Mucosa of descending colon (tissue), 3 donors: ENCODE results near the gene DCTN4. TPM values are rescaled to one million over a fixed set of nuclear protein-coding genes. Genes with fewer than 3 reads are reported as not detected.

Experiments used
- ATAC-seq: fragments of 200-7000 bp; cut with Tn5 transposase; one replicate; pipeline ENCODE4 v1.9.1; 2020; ENCODE audit warnings: mild to moderate bottlenecking, moderate library complexity
- DNase-seq, 3 donors: peaks; one replicate each; pipeline ENCODE4 v3.0.0-alpha.2; 2020
- H3K36me3 ChIP-seq: fragments of 200-600 bp; one replicate; pipeline ENCODE4 v1.8.0; 2021; ENCODE audit warnings: low read depth, mild to moderate bottlenecking
- H3K4me1 ChIP-seq: fragments of 200-600 bp; one replicate; pipeline ENCODE4 v1.8.0; 2021; ENCODE audit warnings: low read depth, mild to moderate bottlenecking
- H3K4me3 ChIP-seq: fragments of 200-600 bp; one replicate; pipeline ENCODE4 v1.8.0; 2021; ENCODE audit warnings: mild to moderate bottlenecking
- H3K9me3 ChIP-seq: fragments of 200-600 bp; one replicate; pipeline ENCODE4 v1.8.0; 2021; ENCODE audit warnings: mild to moderate bottlenecking
- intact Hi-C, 2 donors: fragments of 100-400 bp; cut with DNase I in 1 of 2; cut with micrococcal nuclease in 1 of 2; formaldehyde crosslinking; loops; one replicate each; pipeline versions ENCODE4 v1.11.0 to v1.11.1; 2022; cut with DNase I, micrococcal nuclease
- total RNA-seq, 3 donors: library from RNA; stranded (reverse); fragmentation: NEBNext Ultra II Directional in 2 of 3; extraction: Animal tissue kit (Norgen Biotek cat#: 25700) in 2 of 3; gene quantifications; one replicate each; pipeline versions ENCODE4 v1.2.1 to v1.2.4, GENCODE V29; 2021 to 2023
- TF ChIP-seq, protein P1 (sequence below): fragments of 200-600 bp; IDR thresholded peaks from one replicate; pipeline ENCODE4 v1.8.0; 2022; ENCODE audit warnings: antibody characterized with exemption, mild to moderate bottlenecking
- donor health status: DM: no; HTN: no; CAD: no; lungs with moderate emphysema.
- donor health status: DM: no; HTN: no; CAD: no.
- donor health status: DM: no; HTN: yes; CAD: no.

Gene DCTN4
- total RNA-seq, 3 donors from 2014 or later, result 50.8 to 56.4 (median 52.9) TPM

DNA sequence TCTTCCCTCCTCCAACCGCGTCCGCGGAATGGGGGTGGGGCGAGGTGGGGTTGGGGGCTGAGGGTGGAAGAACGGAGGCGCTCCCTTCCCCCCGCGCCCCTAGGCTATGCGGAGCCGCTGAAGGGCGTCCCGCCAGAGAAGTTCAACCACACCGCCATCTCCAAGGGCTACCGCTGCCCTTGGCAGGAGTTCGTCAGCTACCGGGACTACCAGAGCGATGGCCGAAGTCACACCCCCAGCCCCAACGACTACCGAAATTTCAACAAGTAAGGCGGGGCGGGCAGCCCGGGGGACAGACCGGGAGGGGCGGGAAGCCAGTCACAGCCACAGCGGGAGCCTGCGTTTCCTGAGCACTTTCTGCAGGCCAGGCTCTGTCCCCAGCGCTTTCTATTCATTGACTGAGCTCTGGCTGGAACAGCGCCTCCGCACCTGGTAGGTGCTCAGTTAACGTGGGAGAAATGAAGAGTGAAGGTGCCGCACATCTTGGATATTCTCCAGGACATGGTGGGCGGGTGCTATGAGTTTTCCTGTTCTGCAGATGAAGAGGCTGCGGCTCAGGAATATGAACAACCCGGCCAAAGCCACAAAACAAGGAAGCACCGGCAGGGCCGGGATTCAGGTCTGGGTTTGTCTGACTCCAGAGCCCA is 86.5 kb downstream of the DCTN4 start:
- H3K4me1 ChIP-seq, result peaks cover 12% of the 10 kb centered on the region
- intact Hi-C loops, result no loop called here
- DNase-seq (peak; percentile 40 to 60 (median 57)), ATAC-seq (peak; percentile 77)
- no peak overlapping the region for H3K4me3 ChIP-seq
- TF ChIP-seq, protein P1, sequence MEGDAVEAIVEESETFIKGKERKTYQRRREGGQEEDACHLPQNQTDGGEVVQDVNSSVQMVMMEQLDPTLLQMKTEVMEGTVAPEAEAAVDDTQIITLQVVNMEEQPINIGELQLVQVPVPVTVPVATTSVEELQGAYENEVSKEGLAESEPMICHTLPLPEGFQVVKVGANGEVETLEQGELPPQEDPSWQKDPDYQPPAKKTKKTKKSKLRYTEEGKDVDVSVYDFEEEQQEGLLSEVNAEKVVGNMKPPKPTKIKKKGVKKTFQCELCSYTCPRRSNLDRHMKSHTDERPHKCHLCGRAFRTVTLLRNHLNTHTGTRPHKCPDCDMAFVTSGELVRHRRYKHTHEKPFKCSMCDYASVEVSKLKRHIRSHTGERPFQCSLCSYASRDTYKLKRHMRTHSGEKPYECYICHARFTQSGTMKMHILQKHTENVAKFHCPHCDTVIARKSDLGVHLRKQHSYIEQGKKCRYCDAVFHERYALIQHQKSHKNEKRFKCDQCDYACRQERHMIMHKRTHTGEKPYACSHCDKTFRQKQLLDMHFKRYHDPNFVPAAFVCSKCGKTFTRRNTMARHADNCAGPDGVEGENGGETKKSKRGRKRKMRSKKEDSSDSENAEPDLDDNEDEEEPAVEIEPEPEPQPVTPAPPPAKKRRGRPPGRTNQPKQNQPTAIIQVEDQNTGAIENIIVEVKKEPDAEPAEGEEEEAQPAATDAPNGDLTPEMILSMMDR, result no peak
- H3K9me3 ChIP-seq, result no peaks in the 10 kb centered on the region
- H3K36me3 ChIP-seq, result no peaks in the 10 kb centered on the region

DNA sequence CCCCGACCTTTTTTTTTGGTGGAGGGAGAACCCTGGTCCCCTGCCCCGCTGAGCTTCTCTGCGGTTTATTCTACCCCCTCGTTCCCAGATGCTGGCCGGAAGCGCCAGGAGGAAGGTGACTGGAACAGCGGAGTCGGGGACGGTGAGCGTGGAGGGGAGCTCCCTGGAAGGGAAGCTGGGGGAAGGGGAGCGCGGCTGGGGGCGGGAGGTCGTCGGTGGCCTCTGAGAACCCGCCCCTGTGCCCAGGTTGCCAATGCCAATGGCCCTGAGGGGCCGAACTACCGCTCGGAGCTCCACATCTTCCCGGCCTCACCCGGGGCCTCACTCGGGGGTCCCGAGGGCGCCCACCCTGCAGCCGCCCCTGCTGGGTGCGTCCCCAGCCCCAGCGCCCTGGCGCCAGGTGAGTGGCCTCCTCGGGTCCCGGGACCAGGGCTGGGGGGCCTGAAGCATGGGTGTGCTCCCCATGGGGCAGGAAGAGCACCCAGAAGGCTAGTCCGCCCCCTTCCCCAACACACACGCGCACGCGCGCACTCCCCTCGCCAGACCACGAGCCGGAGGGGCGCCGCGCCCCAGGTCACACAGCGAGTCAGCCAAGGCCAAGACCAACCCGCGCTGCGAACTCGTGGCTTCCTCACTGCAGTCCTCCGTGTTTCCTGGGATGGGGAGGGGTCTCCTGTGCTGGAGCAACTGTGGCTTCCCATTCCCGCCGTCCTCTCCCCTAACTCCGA is 87.1 kb downstream of the DCTN4 start:
- peaks cover 12% of the 10 kb centered on the region for H3K4me1 ChIP-seq
- DNase-seq (no peak), ATAC-seq (peak; percentile 17)
- no peak overlapping the region for H3K4me3 ChIP-seq
- H3K9me3 ChIP-seq, result no peaks in the 10 kb centered on the region
- no peaks in the 10 kb centered on the region for H3K36me3 ChIP-seq
- intact Hi-C loops, result no loop called here
- TF ChIP-seq, protein P1, result no peak

- TF ChIP-seq, protein P1, result no peak
- H3K4me3 ChIP-seq, result no peak overlapping the region
- ATAC-seq (no peak), DNase-seq (no peak)
- intact Hi-C loops, result no loop called here
- H3K9me3 ChIP-seq, result no peaks in the 10 kb centered on the region
- H3K36me3 ChIP-seq, result no peaks in the 10 kb centered on the region
- peaks cover 12% of the 10 kb centered on the region for H3K4me1 ChIP-seq
Measured at GRCh38 chr5:150670948-150671310, 87.9 kb downstream of the DCTN4 start.

GRCh38 chr5:150670275-150670947 is 88.4 kb downstream of the DCTN4 start:
- no peaks in the 10 kb centered on the region for H3K9me3 ChIP-seq
- intact Hi-C loops, result no loop called here
- peaks cover 12% of the 10 kb centered on the region for H3K4me1 ChIP-seq
- H3K36me3 ChIP-seq, result no peaks in the 10 kb centered on the region
- TF ChIP-seq, protein P1, result no peak
- no peak for DNase-seq
- ATAC-seq, result no peak
- no peak overlapping the region for H3K4me3 ChIP-seq

- H3K4me1 ChIP-seq, result no peaks in the 10 kb centered on the region
- TF ChIP-seq, protein P1, result no peak
- no peak for DNase-seq
- intact Hi-C loops, result no loop called here
- no peak overlapping the region for H3K4me3 ChIP-seq
- no peaks in the 10 kb centered on the region for H3K9me3 ChIP-seq
- H3K36me3 ChIP-seq, result no peaks in the 10 kb centered on the region
- ATAC-seq, result no peak
Measured at GRCh38 chr5:150665044-150665443, 93.8 kb downstream of the DCTN4 start.
